CD4-positive, alpha-beta T cell (primary cell): ENCODE results near the gene GAST. TPM values are rescaled to one million over a fixed set of nuclear protein-coding genes. Genes with fewer than 3 reads are reported as not detected.

Source experiments
- ATAC-seq: fragments of 200-7000 bp; cut with Tn5 transposase; one replicate; pipeline ENCODE4 v1.10.0; 2022; ENCODE audit warnings: mild to moderate bottlenecking; ENCODE audit not compliant: poor library complexity
- CTCF ChIA-PET: fragments of 350-600 bp; sonication (Branson Sonifier 250); formaldehyde crosslinking; loops from one replicate; lab custom pipeline; 2021; ENCODE audit warnings: antibody characterized with exemption, inconsistent platforms; lab: Charles Lee
- POLR2A ChIA-PET: fragments of 350-600 bp; sonication (Branson Sonifier 250); formaldehyde crosslinking; loops from one replicate; lab custom pipeline; 2021; ENCODE audit warnings: antibody characterized with exemption, inconsistent platforms; lab: Charles Lee
- DNase-seq, 14 experiments: peaks; one replicate each; pipeline ENCODE4 v3.0.0-alpha.2; 2013 to 2020; ENCODE audit warnings: mixed read lengths in 2 of 14
- H3K27ac ChIP-seq, 2 donors: one replicate each; pipeline versions ENCODE4 v1.5.1 to v1.7.0; 2013; ENCODE audit warnings: low read length in 2 of 2, low read depth in 1 of 2, mild to moderate bottlenecking in 1 of 2
- H3K27me3 ChIP-seq, 2 experiments: 1 replicate in 1 of 2; 2 replicates in 1 of 2; pipeline versions ENCODE4 v1.6.1 to v1.7.0; 2013; ENCODE audit warnings: low read length in 2 of 2, control low read depth in 1 of 2, mild to moderate bottlenecking in 1 of 2, moderate library complexity in 1 of 2; ENCODE audit not compliant: insufficient read depth in 2 of 2, control insufficient read depth in 1 of 2
- H3K36me3 ChIP-seq: one replicate; pipeline ENCODE4 v1.6.1; 2013; ENCODE audit warnings: low read length, control low read depth; ENCODE audit not compliant: insufficient read depth
- H3K4me1 ChIP-seq: one replicate; pipeline ENCODE4 v1.6.1; 2013; ENCODE audit warnings: low read length, control low read depth; ENCODE audit not compliant: insufficient read depth
- H3K4me3 ChIP-seq: one replicate; pipeline ENCODE4 v1.5.1; 2013; ENCODE audit warnings: mild to moderate bottlenecking, low read length, moderate library complexity
- H3K9me3 ChIP-seq, 2 experiments: 1 replicate in 1 of 2; 2 replicates in 1 of 2; pipeline versions ENCODE4 v1.6.1 to v1.7.0; 2013; ENCODE audit warnings: low read length in 2 of 2, mild to moderate bottlenecking in 2 of 2, control low read depth in 1 of 2, moderate library complexity in 1 of 2; ENCODE audit not compliant: control insufficient read depth in 1 of 2, insufficient read depth in 1 of 2
- H3K27ac Mint-ChIP-seq: one replicate; pipeline ENCODE4 v1.8.0; 2020; ENCODE audit warnings: mixed read lengths
- H3K27me3 Mint-ChIP-seq: one replicate; pipeline ENCODE4 v1.8.0; 2021; ENCODE audit warnings: mixed read lengths
- H3K36me3 Mint-ChIP-seq: one replicate; pipeline ENCODE4 v1.8.0; 2021; ENCODE audit warnings: low read depth, mixed read lengths
- H3K4me1 Mint-ChIP-seq: one replicate; pipeline ENCODE4 v1.8.0; 2021; ENCODE audit warnings: low read depth, mixed read lengths
- H3K4me3 Mint-ChIP-seq: one replicate; pipeline ENCODE4 v1.8.0; 2020; ENCODE audit warnings: mild to moderate bottlenecking, mixed read lengths
- H3K9me3 Mint-ChIP-seq: one replicate; pipeline ENCODE4 v1.8.0; 2020; ENCODE audit warnings: mixed read lengths
- CTCF ChIP-seq: fragments of 200-600 bp; IDR thresholded peaks from one replicate; pipeline ENCODE4 v1.8.0; 2022; ENCODE audit warnings: antibody characterized with exemption, mild to moderate bottlenecking
- intact Hi-C, 2 experiments: fragments of 100-400 bp; cut with DNase I in 1 of 2; cut with micrococcal nuclease in 1 of 2; formaldehyde crosslinking; loops; one replicate each; pipeline versions ENCODE4 v1.15.1 to v1.9.0; 2023 to 2025; cut with DNase I, micrococcal nuclease
- total RNA-seq, 174 experiments: library from RNA in 2 of 174; stranded (reverse) in 2 of 174; gene quantifications; one replicate each; pipeline ENCODE4 v1.2.3 and lab custom pipeline; 2021 to 2026

Gene GAST
- total RNA-seq, 2 experiments from 2014 or later, result not detected

GRCh38 chr17:41735744-41736143 lies 23.6 kb downstream of the GAST start:
- POLR2A ChIA-PET, result no interaction called here
- no peaks in the 10 kb centered on the region for H3K4me1 Mint-ChIP-seq

GRCh38 chr17:41736983-41737679 lies 25.0 kb downstream of the GAST start:
- Histone ChIP-seq H3K4me1 (peaks cover 21% of the 10 kb centered on the region), H3K27me3 (peaks cover 45 to 54% of the 10 kb centered on the region in 2 experiments), H3K9me3 (peaks cover 0 to 18% of the 10 kb centered on the region in 2 experiments), H3K27ac (no peak overlapping the region), H3K36me3 (no peaks in the 10 kb centered on the region), H3K4me3 (no peak overlapping the region)
- H3K4me3 Mint-ChIP-seq, result no peak overlapping the region
- H3K27ac Mint-ChIP-seq, result peak overlapping the region; percentile 53
- no peaks in the 10 kb centered on the region for H3K9me3 Mint-ChIP-seq
- ChIA-PET CTCF (interaction anchor here (0.7 to 1.2 kb wide), 4 partner anchors 8 to 93 kb away, joined by 3 to 8 read pairs (median 4); partner anchors contain the start of gene P3H4), POLR2A (interaction anchor here (1.6 kb wide), 1 partner anchor 46 kb away, joined by 5 read pairs; no protein-coding TSS in a partner anchor)
- H3K4me1 Mint-ChIP-seq, result no peaks in the 10 kb centered on the region
- no peak for TF ChIP-seq CTCF
- ATAC-seq (peak; percentile 13), DNase-seq (peak in 3 of 14 experiments; percentile 9 to 34 (median 20))
- H3K27me3 Mint-ChIP-seq, result peaks cover 46% of the 10 kb centered on the region
- H3K36me3 Mint-ChIP-seq, result no peaks in the 10 kb centered on the region
- intact Hi-C loops, result loop anchor here (2.0 to 5.0 kb wide), 3 partner anchors 50 to 380 kb away; partner anchors contain the start of gene JUP (in 1 of the 2)

More at GRCh38 chr17:41735744-41736143, 23.6 kb downstream of the GAST start:
- TF ChIP-seq CTCF, result no peak
- Histone ChIP-seq H3K27ac (no peak overlapping the region), H3K4me1 (peaks cover 21% of the 10 kb centered on the region), H3K36me3 (no peaks in the 10 kb centered on the region), H3K4me3 (no peak overlapping the region), H3K27me3 (peaks cover 50 to 62% of the 10 kb centered on the region in 2 experiments), H3K9me3 (peaks cover 0 to 18% of the 10 kb centered on the region in 2 experiments)
- peaks cover 60% of the 10 kb centered on the region for H3K27me3 Mint-ChIP-seq
- intact Hi-C loops, result loop anchor here (2.0 to 5.0 kb wide), 3 partner anchors 52 to 382 kb away; partner anchors contain the start of gene JUP (in 1 of the 2)
- H3K4me3 Mint-ChIP-seq, result no peak overlapping the region
- H3K27ac Mint-ChIP-seq, result no peak overlapping the region
- CTCF ChIA-PET, result no interaction called here
- no peaks in the 10 kb centered on the region for H3K9me3 Mint-ChIP-seq
- DNase-seq (no peak), ATAC-seq (no peak)
- no peaks in the 10 kb centered on the region for H3K36me3 Mint-ChIP-seq

GRCh38 chr17:41737680-41738023 lies 25.5 kb downstream of the GAST start:
- intact Hi-C loops, result loop anchor here (1.0 to 5.0 kb wide), 6 partner anchors 50 to 380 kb away; partner anchors contain the start of genes JUP (in 1 of the 2) and P3H4 (in 1 of the 2)
- H3K27me3 ChIP-seq, result peaks cover 40 to 49% of the 10 kb centered on the region in 2 experiments
- ChIA-PET POLR2A (interaction anchor here (1.6 kb wide), 1 partner anchor 46 kb away, joined by 5 read pairs; no protein-coding TSS in a partner anchor), CTCF (interaction anchor here (0.7 to 1.2 kb wide), 4 partner anchors 9 to 92 kb away, joined by 3 to 8 read pairs (median 4); partner anchors contain the start of gene P3H4)
- no peaks in the 10 kb centered on the region for H3K36me3 Mint-ChIP-seq
- peak overlapping the region; percentile 53 for H3K27ac Mint-ChIP-seq
- peaks cover 41% of the 10 kb centered on the region for H3K27me3 Mint-ChIP-seq
- H3K27ac ChIP-seq, result no peak overlapping the region
- no peaks in the 10 kb centered on the region for H3K36me3 ChIP-seq
- H3K4me3 ChIP-seq, result no peak overlapping the region
- no peaks in the 10 kb centered on the region for H3K4me1 Mint-ChIP-seq
- DNase-seq (peak in 2 of 14 experiments; percentile 13 to 40), ATAC-seq (peak; percentile 24)
- no peak overlapping the region for H3K4me3 Mint-ChIP-seq
- H3K9me3 Mint-ChIP-seq, result no peaks in the 10 kb centered on the region
- H3K9me3 ChIP-seq, result peaks cover 0 to 18% of the 10 kb centered on the region in 2 experiments
- no peak for TF ChIP-seq CTCF
- H3K4me1 ChIP-seq, result peaks cover 21% of the 10 kb centered on the region
